DMS 273 treated with DMSO at 0.1 percent for 48 hours (cell line): ENCODE measurements around the gene NRL.

Experiments used
- DNase-seq: peaks from one replicate; lab custom pipeline; 2025; lab: John Stamatoyannopoulos, UW

Gene NRL

GRCh38 chr14:24098927-24099813 lies 15.6 kb downstream of the NRL start:
- DNase-seq: no peak

- no peak for DNase-seq
These were observed 16.4 kb downstream of the NRL start for GRCh38 chr14:24098229-24098926.

GRCh38 chr14:24096545-24097181 lies 18.1 kb downstream of the NRL start:
- no peak for DNase-seq

GRCh38 chr14:24095271-24096068 lies 19.3 kb downstream of the NRL start:
- DNase-seq: no peak

GRCh38 chr14:24094841-24095270 lies 19.9 kb downstream of the NRL start:
- no peak for DNase-seq

- DNase-seq: peak; percentile 73
These were observed 20.6 kb downstream of the NRL start, which contains the start of gene PCK2 for GRCh38 chr14:24093901-24094840. Gene PCK2, plus strand, starts transcription at chr14:24094311. Its CDS starts 95 bp downstream, at chr14:24094406.

- no peak for DNase-seq
These were observed 21.4 kb downstream of the NRL start for GRCh38 chr14:24093207-24093900.

- DNase-seq: no peak
These were observed 22.1 kb downstream of the NRL start for GRCh38 chr14:24092505-24093206.

- no peak for DNase-seq
These were observed 22.6 kb downstream of the NRL start for GRCh38 chr14:24092110-24092504.

- DNase-seq: no peak
These were observed 24.9 kb downstream of the NRL start for GRCh38 chr14:24089890-24090289.

- DNase-seq: no peak
These were observed 26.7 kb downstream of the NRL start for GRCh38 chr14:24088095-24088494.

- DNase-seq: no peak
These were observed 27.7 kb downstream of the NRL start for GRCh38 chr14:24087004-24087403.

- no peak for DNase-seq
These were observed 28.4 kb downstream of the NRL start for GRCh38 chr14:24086193-24086955.

- no peak for DNase-seq
These were observed 29.5 kb downstream of the NRL start for GRCh38 chr14:24085215-24085614.

- DNase-seq: no peak
These were observed 30.3 kb downstream of the NRL start for GRCh38 chr14:24084440-24084839.

GRCh38 chr14:24083462-24083861 lies 31.3 kb downstream of the NRL start:
- DNase-seq: no peak

GRCh38 chr14:24082411-24083080 lies 32.2 kb downstream of the NRL start:
- DNase-seq: no peak

GRCh38 chr14:24081739-24082211 lies 33.0 kb downstream of the NRL start:
- no peak for DNase-seq
